Activated effector memory CD4-positive, alpha-beta T cell treated with Interleukin-2 at 50 U/mL for 16 hours (primary cell): ENCODE results near the gene MRPL38.
"Not testable (repeated sequence)": the region's sequence is repeated elsewhere in the genome, so short reads cannot be mapped to it uniquely, and the experiment has no call there.

ENCODE experiments used
- DNase-seq: peaks from one replicate; pipeline ENCODE4 v3.0.0-alpha.2; 2020

MRPL38 gene

DNA sequence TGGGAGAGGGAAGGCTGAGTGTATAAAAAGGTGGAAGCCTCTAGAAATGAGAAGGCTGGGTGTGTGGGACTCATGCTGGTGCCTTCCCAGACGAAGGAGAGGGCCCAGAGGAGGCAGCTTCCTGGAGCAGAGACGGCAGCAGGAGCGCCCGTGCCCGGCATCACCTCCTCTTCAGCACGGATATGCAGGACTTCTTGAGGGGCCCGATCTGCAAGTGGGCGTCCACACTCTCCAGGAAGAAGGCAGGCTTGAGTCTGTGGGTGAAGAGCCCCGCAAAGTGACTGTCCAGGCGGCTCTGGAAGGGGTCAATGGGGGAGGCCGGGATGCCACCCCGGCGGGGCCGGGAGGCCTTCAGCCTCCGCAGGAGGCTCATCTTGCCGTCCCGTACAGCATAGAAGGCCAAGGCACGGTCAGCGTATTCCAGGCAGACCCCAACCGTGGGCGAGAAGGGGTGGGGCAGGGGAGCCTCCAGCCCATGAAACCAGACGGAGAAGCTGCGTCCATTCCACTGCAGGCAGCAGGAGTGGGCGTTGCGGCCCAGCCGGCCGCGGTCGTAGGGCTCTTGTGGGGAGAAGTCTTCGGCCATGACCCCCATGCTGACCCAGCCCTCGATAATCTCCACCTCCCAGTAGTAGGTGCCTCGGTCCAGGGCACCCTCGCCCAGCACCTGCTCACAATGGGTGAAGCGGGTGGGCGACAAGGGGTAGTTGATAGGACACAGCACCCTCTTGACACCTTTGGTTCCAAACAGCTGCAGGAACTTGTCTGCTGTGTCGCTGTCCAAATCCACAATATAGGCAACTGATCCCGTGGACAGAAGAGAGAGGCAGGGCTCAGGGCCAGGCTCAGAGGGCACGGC lies 30.1 kb downstream of the MRPL38 start:
- no peak for DNase-seq

DNA sequence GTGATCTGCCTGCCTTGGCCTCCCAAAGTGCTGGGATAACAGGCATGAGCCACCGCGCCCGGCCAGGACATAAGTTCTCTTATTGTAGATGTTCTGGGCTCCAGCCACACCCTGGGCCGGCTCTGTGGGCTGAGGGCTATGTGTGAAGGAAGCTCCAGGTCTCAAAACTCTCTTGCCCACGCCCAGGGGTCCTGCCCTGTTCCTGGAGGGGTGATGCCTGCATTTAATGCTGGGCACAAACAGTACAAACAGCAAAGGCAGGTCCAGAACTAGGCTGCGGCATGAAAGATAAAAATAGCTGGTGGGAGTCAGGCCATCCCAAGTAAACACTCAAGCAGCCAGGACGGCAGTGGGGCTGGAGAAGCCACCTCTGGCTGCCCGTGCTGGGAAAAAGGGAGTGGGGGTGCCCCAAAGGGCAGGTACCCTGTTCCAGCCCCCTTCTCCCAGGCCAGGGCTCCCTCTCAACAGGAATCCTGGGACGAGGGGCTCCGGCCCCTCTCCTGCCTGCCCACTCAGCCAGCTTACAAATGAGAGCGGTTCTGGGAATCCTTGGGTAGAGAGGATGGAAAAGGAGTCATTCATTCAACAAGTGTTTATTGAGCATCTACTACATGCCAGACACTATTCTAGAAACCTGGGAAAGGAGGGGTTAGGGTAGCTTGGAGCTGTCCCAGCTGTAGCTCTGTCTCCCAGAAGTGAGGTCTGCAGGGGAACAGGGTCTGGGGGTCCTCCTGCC lies 30.9 kb downstream of the MRPL38 start:
- DNase-seq: no peak

DNA sequence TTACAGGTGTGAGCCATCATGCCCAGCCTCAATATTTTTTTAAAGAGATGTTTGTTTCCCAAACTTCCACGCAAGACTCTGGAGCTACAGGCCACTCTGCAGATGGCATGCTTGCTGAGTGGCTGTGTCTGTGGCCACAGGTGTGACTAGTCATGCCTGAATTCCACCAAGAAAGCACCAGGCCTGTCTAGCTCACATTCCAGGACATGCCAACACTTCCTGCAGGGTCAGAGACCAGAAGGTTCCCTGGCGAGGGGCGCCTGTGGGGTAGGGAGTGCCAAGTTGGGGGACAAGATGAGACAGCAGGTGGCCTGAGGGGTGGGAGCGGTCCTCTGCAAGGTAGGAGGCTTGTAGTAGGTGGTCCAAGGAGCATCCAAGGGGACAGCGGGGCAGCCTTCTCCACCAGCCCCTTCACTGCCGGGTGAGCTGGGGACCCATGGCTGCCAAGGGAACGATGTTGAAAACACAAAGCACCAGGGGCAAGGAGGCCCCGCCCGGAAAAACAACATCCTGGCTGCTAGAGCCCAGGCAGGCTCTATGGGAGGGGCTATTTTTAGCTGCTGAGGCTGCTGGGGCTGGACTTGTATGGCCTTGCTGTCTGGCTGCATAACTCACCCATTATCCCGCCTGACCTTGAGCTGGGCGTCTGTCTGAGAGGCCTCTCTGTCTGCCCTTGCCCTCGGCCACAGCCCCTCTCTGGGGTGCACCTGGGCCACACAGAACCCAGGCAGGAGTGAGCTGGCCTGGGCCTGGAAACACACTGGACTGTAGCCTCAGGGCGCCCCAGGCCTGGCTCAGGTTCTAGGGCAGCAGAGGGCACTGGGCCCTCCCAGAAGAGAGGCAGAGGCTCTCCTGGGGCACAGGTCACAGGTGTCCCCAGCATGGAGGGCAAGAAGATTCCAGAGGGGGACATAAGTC lies 32.0 kb downstream of the MRPL38 start:
- peak; percentile 66 for DNase-seq

DNA sequence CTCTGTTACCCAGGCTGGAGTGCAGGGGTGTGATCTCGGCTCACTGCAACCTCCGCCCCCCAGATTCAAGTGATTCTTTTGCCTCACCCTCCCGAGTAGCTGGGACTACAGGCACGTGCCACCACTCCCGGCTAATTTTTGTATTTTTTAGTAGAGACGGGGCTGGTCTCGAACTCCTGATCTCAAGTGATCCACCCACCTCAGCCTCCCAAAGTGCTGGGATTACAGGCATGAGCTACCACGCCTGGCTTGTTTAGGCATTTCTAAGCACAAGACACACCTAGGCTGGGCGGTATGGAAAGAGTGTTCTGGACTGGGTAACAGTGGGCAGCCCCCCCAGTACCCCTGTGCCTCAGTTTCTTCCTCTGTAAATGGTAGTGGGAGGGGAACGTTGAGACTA lies 34.5 kb downstream of the MRPL38 start:
- DNase-seq: not testable (repeated sequence)

DNA sequence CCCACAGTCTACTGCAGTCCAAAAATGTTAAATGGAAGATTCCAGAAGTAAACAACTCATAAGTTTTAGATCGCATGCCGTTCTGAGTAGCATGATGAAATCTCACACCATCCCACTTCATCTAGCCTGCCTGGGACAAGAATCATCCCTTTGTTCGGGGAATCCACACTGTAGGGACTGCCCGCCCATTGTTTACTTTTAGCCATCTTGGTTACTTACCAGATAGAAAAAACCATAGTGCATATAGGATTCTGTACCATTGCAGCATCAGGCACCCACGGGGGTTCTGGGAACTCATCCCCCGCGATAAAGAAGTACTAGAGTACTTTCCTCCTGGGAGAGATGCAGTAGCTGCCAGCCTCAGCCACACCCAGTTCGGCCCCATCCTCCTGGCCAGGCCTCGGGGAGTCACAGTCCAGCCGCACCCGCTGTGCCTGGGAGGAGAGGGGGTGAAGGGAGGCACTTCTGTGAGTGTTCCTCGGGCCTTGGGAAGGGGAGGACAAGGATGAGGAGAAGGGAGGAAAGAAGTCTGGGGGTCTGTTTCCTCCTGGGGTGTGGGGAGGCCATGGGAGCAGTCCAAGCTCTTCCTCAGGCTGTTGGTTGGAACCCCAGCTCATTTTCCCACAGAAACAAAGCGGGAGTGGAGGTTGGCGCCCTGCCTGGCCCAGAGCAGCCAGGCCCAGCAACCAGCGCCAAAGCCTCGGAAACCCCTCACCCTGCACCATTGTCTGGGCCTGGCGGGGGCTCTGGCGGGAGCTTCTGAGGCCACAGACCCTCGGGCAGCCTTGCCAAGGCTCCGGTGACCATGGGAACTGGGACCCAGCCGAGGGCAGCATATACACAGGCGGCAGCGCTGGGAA lies 35.2 kb downstream of the MRPL38 start:
- no peak for DNase-seq

DNA sequence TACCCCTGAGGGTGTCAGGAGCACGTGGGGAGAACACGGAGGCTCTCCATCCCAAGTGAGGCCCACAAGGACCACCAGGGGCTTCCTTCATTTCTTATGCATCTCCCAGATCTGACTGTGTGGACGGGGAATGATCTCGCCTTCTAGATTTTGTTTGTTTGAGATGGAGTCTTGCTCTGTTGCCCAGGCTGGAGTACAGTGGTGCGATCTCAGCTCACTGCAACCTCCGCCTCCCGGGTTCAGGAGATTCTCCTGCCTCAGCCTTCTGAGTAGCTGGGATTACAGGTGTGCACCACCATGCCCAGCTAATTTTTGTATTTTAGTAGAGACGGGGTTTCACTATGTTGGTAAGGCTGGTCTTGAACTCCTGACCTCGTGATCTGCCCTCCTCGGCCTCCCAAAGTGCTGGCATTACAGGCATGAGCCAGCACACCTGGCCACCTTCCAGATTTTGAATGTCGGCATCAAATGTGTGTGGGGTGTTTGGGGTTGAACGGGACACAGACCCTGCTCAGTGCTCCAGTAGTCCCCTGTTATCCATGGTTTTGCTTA lies 35.9 kb downstream of the MRPL38 start:
- DNase-seq: not testable (repeated sequence)

DNA sequence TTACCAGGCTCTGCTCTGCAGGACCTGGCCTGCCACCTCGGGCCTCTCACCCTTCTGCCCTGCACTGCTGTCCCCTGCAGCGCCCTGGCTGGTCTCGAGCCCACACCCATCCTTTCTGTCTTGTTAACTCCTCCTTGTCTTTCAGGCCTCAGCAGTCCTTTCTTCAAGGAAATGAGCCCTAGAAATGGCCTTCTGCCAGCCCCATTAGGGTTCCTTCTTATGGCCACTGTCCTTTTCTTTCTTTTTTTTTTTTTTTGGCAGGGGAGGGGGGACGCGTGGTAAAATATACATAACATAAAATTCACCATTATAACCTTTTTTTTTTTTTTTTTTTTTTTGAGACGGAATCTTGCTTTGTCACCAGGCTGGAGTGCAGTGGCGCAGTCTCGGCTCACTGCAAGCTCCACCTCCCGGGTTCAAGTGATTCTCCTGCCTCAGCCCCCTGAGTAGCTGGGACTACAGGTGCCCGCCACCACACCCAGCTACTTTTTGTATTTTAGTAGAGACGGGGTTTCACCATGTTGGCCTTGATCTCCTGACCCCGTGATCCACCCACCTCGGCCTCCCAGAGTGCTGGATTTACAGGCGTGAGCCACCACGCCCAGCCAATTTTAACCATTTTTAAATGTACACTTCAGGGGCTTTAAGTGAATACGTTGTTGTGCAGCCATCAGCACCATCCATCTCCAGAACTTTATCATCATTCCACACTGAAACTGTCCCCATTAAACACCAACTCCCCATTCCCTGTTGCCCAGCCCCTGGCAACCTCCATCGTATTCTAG lies 39.1 kb downstream of the MRPL38 start:
- not testable (repeated sequence) for DNase-seq

DNA sequence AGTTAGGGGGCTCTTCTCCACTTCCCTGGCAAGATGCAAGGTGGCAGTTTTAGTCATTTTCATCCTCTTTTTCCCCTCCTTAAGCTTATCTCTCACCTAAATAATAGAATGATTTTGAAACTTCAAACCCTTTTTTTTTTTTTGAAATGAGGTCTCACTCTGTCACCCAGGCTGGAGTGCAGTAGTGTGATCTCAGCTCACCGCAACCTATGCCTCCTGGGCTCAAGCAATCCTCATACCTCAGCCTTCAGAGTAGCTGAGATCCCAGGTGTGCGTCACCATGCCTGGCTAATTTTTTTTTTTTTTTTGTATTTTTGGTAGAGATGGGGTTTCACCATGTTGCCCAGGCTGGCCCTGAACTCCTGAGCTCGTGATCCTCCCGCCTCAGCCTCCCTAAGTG lies 39.8 kb downstream of the MRPL38 start:
- not testable (repeated sequence) for DNase-seq

DNA sequence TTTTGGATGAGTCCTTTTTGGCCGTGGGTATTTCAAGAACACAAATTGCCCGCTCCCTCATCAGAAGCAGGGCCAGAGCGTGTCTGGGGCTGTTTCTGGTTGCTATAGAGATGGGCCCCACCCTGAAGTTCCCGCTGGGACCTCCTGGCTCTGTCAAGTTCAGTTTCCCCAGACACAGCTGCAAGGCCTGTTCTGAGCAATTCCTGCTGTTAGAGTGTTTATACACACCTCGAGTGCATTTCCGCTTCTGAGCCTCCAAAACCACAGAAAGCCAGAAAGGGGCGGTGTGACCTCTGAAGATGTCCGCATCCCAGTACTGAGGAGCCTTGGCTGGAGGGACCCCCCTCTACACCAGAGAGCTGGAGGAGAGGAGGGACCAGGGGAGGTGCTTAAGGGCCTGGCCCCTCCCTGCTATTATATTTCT lies 40.2 kb downstream of the MRPL38 start:
- DNase-seq: peak; percentile 30

DNA sequence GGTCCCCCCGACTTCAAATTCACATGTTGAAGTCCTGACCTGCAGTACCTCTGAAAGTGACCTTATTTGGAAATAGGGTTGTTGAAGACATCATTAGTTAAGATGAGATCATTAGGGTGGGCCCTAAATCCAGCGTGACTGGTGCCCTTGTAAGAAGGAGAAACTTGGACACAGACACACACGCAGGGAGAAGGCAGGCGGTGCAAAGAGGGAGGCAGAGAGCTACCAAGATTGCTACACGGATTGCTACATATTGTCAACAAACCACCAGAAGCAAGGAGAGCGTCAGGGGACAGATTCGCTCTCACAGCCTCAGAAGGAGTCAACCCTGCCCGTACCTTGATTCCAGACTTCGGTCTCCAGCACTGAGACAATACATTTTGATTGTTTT lies 42.8 kb downstream of the MRPL38 start:
- DNase-seq: no peak

DNA sequence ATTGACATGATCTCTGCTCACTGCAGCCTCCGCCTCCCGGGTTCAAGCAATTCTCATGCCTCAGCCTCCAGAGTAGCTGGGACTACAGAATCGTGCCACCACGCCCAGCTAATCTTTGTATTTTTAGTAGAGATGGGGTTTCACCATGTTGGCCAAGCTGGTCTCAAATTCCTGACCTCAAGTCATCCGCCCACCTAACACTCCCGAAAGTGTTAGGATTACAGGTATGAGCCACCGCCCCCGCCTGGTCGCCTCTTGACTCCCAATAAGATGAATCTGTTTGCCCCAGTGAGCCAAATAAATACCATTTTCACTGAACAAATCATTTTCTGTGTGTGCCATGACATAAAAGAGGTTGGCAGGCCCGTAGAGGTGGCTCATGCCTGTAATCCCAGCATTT lies 45.3 kb downstream of the MRPL38 start:
- not testable (repeated sequence) for DNase-seq

DNA sequence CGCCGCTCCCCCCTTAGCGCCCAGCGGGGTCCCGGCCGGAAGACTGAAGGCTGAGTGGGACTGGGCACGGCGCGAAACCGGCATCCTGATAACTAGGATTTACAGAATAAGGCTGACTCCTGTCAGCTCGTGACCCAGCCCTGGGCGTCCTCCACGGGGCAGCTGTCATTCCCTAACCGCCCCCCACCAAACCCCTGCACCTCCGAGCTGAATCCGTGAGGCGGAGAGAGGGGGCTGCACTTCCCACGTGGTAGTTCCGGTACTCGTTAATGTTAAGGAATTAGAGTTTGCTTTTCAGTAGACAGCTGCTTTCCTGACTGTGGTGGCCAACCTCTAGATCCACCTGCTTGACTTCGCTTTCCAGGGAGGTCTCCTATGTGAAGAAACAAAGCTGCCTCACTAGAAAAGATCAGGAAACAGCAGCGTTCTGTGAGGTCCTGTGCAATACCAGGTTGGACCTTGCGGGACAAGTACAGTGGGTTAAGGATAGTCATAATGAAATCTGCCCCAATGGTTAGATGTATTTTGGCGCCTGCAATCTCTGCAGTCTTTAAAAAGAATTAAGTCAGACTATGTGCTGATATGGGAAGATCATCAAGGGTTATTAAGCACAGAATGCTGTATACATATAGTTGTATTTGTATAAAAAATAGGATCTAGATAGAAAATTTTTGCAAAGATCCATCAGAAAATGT lies 48.5 kb downstream of the MRPL38 start:
- DNase-seq: no peak

DNA sequence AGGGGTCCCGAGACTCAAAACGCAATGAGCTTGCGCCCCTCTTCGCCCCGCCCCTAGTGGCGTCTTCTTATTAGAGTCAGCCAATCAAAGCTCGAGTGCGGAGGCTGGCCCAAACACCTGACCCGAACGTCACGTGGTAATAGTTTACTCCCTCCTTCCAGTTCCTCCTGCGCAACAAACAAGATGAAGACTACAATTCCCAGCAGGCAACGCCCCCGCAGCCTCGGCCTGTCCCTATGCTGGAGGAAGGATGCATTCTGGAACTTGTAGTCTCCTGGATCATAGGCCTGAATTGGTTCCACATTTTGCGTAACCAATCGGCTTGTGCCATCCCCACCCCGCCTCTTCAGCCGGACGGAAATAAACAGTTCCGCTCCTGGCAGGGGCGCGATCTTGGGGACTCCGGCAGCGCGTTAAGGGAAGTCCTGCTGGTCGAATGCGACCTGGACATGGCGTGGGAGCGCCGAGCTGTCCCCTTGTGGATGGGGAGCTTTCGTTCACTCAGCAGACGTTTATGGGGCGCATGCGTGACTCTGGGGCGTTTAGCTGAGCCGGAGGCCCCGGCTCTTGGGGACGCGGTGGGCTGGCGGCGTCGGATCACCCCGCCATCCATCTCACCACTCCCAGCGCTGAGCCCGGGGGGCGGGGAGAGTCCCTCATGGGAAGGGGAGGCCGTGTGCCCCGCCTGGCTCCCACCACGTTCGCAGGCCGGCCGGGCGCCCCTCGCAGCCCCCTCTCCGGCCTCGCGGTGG lies 49.2 kb downstream of the MRPL38 start, which contains the start of gene WBP2:
Gene WBP2, minus strand, starts transcription at position 26 of the 752 bp plus-strand sequence. CDS start 38 bp downstream, outside the sequence.
- DNase-seq: peak; percentile 93

DNA sequence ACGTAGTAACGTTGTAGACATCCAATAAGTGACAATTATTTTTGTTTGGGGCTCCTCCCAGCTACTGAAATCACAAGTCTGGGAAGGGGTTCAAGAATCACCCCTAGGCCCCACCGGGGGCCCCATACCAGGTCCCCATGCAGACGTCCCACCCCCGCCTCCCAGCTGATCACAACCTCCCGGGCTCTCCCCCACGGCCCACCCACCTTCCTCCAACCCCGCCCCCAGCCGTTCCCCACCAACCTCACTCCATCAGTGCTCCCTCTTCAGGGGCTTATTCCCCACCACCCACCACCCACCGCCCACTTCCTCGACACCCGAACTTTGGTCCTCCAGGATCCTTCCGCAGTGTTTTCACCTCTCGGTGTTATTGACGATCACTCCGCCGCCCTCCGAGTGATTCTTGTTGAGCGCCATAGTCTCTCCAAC lies 49.8 kb downstream of the MRPL38 start:
- no peak for DNase-seq

DNA sequence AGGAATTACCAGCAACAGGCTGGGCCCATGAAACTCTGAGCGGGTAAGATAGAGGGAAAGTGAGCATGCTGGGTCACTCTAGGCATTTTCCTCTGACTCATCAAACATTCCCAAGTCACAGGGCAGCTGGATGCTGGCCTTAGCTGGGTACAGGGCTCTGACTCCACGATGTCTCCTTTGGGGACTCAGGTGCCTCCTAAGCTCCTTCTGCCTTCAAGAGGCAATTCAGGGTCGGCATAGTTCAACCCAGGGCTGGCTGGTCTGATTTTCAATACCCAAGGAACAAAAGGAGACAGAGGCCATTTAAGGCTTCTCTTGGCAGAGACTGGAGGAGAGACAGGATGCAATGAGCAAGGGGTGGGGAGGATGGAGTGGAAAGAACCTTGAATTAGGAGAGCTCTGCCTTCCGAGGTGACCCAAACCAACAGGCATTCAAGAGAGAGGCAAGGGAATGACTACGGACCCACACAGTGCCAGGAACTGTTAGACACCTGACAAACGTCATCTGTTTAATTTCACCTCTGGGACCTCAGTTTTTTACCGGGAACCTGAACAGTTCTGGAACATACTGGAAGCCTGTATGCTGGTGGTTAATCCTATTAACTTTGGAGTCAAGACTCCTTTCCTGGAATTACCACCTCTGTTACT lies 50.5 kb downstream of the MRPL38 start:
- no peak for DNase-seq

DNA sequence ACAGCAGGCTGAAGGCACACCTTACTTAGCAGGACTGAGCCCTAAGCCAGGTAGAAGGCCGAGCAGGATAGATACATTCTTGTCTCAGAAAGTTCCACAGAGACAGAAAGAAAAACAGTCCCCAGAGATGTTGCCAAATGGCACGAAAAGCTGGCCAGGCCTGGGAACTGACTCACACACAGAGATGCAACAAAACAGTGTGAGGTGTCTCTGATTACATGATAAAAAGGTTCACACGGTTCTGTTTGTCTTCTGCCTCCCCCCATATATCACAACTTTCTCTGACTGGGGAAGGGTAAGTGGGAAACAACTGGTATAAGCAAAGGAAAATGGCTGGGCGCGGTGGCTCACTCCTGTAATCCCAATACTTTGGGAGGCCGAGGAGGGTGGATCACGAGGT lies 51.3 kb downstream of the MRPL38 start:
- DNase-seq: no peak

DNA sequence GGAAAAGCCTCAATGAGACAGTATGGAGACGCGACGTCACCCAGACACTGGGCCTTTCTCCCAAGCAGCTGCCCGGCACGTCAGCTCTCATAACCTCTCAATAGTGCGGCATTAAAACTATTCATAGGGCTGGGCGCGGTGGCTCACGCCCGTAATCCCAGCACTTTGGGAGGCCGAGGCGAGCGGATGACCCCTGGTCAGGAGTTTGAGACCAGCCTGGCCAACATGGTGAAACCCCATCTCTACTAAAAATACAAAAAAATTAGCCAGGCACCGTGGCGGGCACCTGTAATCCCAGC lies 53.0 kb downstream of the MRPL38 start:
- DNase-seq: not testable (repeated sequence)

DNA sequence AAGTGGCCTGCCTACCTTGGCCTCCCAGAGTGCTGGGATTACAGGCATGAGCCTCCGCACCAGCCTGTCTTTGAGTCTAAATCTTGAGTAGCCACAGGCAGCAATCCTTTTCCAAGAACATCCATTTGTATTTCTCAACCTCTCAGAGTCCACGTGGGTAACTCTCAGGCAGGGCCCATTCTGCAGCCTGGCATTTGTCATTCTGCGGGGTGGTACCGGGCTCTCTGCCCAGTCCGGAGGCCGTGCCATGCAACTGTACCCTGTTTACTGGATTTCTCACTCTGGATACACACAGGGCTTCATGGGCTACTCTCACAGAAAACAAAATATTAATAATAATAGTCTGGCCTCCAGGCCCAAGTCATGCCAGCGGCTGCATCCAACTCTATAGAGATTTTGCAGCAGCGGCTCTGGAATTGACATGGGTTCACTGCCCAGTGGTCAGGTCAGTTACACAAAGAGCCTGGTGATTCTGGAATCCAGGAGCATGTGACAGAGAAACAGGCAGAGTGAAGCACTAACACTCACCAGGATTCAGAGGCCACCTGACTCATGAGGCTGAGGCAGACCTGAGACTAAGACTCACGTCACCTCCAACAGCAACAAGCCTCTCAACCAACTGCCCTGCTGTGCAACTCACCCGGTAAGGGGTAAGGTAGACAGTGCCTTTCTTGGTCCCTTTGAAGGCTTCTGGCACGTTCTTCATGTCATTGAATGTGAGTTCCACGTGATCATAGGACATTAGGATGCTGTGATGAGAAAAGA lies 53.6 kb downstream of the MRPL38 start:
- DNase-seq: no peak
